IPS-18c (cell line): ENCODE measurements around the gene STT3B.

Source experiments
- H3K4me3 ChIP-seq: 2 replicates; pipeline ENCODE4 v1.7.0; 2013; ENCODE audit warnings: low read depth, mild to moderate bottlenecking, low read length, moderate library complexity; ENCODE audit not compliant: insufficient read depth
- H3K9me3 ChIP-seq: one replicate; pipeline ENCODE4 v1.6.1; 2013; ENCODE audit warnings: mild to moderate bottlenecking, low read length, moderate library complexity; ENCODE audit not compliant: control insufficient read depth, insufficient read depth

The STT3B gene

GRCh38 chr3:31509147-31509728, 23.5 kb upstream of the STT3B start:
- no peaks in the 10 kb centered on the region for H3K9me3 ChIP-seq
- no peak overlapping the region for H3K4me3 ChIP-seq

DNA sequence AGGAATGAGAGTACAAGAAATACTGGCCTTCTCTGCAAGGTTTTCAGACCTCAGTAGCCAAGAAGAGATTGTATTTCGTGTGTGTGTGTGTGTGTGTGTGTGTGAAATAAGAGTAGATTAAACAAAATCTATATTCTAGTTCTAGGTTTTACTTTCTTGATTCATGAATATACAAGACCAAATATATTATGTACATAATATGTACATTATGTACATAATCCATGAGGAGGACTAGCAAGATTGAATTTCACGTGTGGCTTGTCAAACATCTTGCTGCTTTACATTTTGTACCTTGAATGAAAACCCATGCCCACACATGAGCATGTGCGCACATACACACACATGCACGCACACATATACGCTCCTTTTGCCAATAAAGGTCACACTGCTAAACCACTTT, 18.2 kb upstream of the STT3B start:
- Histone ChIP-seq H3K9me3 (no peaks in the 10 kb centered on the region), H3K4me3 (no peak overlapping the region)

- Histone ChIP-seq H3K9me3 (no peaks in the 10 kb centered on the region), H3K4me3 (no peak overlapping the region)
Measured at GRCh38 chr3:31515486-31516284, 17.0 kb upstream of the STT3B start.

DNA sequence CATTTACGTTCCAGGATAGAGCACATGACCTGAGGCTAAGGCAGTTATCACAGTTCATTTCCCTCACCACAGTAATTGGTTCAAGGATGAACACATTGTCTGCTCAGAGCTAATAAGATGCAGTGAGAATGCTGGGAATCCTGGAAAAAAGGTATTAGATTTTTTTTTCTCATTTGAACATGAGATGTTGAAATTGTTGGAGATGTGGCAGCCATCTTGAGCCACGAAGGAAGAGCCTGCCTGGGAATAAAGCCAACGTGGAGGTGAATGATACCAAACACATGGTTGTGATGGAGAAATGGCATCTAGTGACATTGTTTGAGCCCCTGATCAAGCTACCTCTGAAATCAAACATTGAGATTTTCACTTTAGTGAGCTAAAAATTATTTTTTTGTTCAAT, 16.0 kb upstream of the STT3B start:
- H3K9me3 ChIP-seq: no peaks in the 10 kb centered on the region
- no peak overlapping the region for H3K4me3 ChIP-seq

GRCh38 chr3:31521468-31521867, 11.3 kb upstream of the STT3B start:
- H3K9me3 ChIP-seq: no peaks in the 10 kb centered on the region
- H3K4me3 ChIP-seq: no peak overlapping the region

- Histone ChIP-seq H3K4me3 (no peak overlapping the region), H3K9me3 (no peaks in the 10 kb centered on the region)
Measured at GRCh38 chr3:31522152-31522551, 10.6 kb upstream of the STT3B start.

DNA sequence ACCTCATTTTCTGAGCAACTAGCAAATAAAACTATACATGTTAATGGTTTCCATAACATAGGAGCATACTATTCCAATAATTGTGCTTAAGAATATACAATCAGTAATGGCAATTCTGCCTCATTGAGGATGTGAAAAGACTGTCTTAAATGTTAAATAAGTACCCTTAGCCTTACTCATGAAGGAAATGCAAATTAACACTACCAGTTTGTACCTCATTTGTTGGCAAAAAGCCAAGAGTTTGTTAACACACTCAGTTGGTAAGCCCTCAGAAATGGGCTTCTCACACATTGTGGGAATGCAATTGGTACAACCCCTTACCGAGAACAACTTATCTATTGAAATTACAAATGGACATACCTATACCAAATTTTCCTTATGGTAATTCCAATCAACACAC, 9.2 kb upstream of the STT3B start:
- H3K9me3 ChIP-seq: no peaks in the 10 kb centered on the region
- H3K4me3 ChIP-seq: no peak overlapping the region

GRCh38 chr3:31525532-31525931, 7.2 kb upstream of the STT3B start:
- no peak overlapping the region for H3K4me3 ChIP-seq
- no peaks in the 10 kb centered on the region for H3K9me3 ChIP-seq

DNA sequence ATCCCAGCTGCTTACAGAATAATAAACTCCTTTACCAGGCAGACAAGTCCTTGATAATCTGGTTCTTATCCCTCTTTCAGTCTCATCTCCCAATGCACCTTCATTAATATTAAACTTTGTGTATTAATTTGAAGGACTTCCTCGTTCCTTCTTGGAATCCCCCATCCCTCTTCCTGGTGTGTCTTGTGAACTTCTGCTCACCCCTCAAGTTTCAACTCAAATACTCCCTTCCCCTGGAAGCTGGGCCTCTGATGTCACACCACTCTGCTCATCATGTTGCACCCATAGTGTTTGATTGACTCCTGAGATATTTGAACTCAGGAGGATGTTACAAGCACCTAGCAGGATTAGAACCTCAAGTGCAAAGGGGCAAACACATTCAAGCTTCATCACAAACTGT, 3.3 kb upstream of the STT3B start:
- Histone ChIP-seq H3K4me3 (no peak overlapping the region), H3K9me3 (no peaks in the 10 kb centered on the region)

GRCh38 chr3:31530039-31530959, 2.4 kb upstream of the STT3B start:
- no peak overlapping the region for H3K4me3 ChIP-seq
- no peaks in the 10 kb centered on the region for H3K9me3 ChIP-seq

- peak overlapping the region; percentile 95; the same call in 1 of the 2 replicates for H3K4me3 ChIP-seq
- H3K9me3 ChIP-seq: no peaks in the 10 kb centered on the region
Measured at GRCh38 chr3:31530960-31531335, 1.8 kb upstream of the STT3B start.

DNA sequence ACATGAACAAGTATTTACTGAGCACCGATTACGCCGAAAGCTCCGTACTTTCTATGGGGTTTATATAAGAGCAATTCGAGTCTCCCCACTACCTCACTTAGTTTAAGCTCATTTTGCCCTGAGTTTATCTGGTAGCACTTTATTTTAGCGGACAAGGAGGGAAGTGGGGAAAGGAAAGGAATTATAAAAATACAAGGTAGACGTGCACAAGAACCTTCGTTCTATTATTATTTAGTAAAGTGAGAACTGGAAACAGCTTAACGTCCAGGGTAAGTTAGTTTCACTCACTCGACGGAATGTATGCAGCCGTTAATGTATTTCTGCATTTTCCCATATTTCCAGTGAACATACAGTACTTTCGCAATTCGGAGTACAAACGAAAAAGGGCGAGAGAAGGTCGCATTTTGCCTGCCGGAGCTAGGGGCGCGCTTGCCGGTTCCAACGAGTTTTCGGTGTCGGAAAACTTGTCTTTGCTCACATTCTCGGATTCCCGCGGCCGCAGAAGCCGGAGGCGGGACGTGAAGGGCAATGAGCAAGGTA, 1.2 kb upstream of the STT3B start:
- H3K9me3 ChIP-seq: no peaks in the 10 kb centered on the region
- peak overlapping the region; percentile 95 for H3K4me3 ChIP-seq

GRCh38 chr3:31531992-31532586, 636 bp upstream of the STT3B start:
- no peaks in the 10 kb centered on the region for H3K9me3 ChIP-seq
- peak overlapping the region; percentile 95 for H3K4me3 ChIP-seq

DNA sequence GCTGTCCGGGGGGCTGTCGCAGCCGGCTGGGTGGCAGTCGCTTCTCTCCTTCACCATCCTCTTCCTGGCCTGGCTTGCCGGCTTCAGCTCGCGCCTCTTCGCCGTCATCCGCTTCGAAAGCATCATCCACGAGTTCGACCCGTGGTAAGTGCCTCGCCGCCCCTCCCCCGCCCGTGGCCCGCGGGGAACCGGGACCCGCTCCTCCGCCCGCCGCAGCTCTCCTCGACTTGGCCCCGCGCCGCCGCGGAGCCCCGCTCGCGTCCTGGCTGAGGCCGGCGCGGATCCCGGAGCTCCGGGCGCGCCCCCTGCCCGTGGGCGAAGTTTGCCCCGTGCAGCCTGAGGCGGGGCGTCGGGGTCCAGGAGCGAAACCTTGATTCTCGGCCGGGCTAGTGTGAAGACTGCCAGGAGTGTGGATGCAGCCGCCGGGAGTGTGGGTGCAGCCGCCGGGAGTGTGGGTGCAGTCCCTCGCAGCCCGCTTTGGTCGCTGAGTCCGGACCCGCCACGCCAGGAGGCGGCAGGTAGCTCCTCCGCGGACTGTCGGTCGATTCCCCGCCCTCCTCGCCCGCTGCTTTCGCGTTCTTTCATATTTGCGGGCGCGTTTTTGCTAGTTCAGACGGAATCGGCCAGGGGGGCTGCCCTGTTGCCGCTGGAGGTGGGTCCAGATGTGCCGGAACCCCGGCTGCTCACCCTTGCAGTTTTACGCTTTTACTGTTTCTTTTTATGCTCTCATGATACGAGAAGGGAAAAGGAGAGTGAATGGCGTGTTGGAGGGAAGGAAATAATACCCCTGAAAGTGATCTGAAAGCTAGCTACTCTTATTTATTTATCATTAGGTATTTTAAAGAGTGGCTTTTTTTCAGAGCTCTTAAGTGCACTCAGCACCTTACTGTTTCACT, 692 bp downstream of the STT3B start:
- H3K4me3 ChIP-seq: peak overlapping the region; percentile 95
- H3K9me3 ChIP-seq: no peaks in the 10 kb centered on the region

- H3K4me3 ChIP-seq: peak overlapping the region; percentile 95
Measured at GRCh38 chr3:31534065-31534425, 1.3 kb downstream of the STT3B start.

DNA sequence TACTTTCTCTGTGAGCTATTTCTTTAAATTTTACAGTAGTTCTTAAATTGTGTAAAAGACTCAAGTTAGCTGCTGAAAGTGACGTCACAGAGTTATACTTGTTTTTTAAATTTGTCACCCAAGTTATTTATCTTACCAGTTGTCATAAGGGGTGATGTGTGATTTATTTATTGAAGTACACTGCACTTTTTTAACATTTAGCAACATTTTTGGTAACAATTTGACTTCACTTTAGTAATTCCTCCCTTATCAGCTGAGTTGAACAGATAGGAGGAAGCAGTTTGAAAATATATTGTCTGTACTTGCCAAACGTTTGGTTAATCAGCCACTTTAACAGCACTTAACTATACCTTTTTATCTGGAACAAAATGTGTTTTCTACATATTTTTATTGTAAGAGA, 3.8 kb downstream of the STT3B start:
- Histone ChIP-seq H3K4me3 (no peak overlapping the region), H3K9me3 (no peaks in the 10 kb centered on the region)

More at GRCh38 chr3:31534065-31534425, 1.3 kb downstream of the STT3B start:
- H3K9me3 ChIP-seq: no peaks in the 10 kb centered on the region
